H9 (cell line): ENCODE results near the gene NEK4. TPM values are rescaled to one million over a fixed set of nuclear protein-coding genes. Genes with fewer than 3 reads are reported as not detected.
A peak's percentile ranks its signal among the peaks of the same experiment; 100 is the strongest.

ENCODE experiments used
- DNase-seq: peaks from one replicate; pipeline ENCODE4 v3.0.0-alpha.2; 2017
- H2AFZ ChIP-seq: one replicate; pipeline ENCODE4 v1.6.1; 2013; ENCODE audit warnings: mild to moderate bottlenecking, low read length, control low read depth, moderate library complexity
- H2AK5ac ChIP-seq: 2 replicates; pipeline ENCODE4 v1.6.1; 2013; ENCODE audit warnings: low read length, control low read depth, mixed read lengths; ENCODE audit not compliant: insufficient read length
- H2BK120ac ChIP-seq: one replicate; pipeline ENCODE4 v1.6.1; 2013; ENCODE audit warnings: low read depth, mild to moderate bottlenecking, low read length, control low read depth, inconsistent platforms; ENCODE audit not compliant: poor library complexity, severe bottlenecking
- H2BK12ac ChIP-seq: 2 replicates; pipeline ENCODE4 v1.6.1; 2013; ENCODE audit warnings: low read length, control low read depth, mixed read lengths, low read depth; ENCODE audit not compliant: insufficient read length
- H2BK15ac ChIP-seq: 2 replicates; pipeline ENCODE4 v1.6.1; 2013; ENCODE audit warnings: low read depth, low read length, control low read depth
- H2BK20ac ChIP-seq: one replicate; pipeline ENCODE4 v1.6.1; 2013; ENCODE audit warnings: low read depth, mild to moderate bottlenecking, low read length, control low read depth, inconsistent platforms; ENCODE audit not compliant: poor library complexity, severe bottlenecking
- H2BK5ac ChIP-seq: 2 replicates; pipeline ENCODE4 v1.6.1; 2013; ENCODE audit warnings: low read length, control low read depth, mixed read lengths; ENCODE audit not compliant: insufficient read length
- H3K14ac ChIP-seq: 2 replicates; pipeline ENCODE4 v1.6.1; 2013; ENCODE audit warnings: low read length, control low read depth; ENCODE audit not compliant: insufficient read depth
- H3K18ac ChIP-seq: 2 replicates; pipeline ENCODE4 v1.6.1; 2013; ENCODE audit warnings: low read depth, mild to moderate bottlenecking, mixed read lengths, low read length, control low read depth; ENCODE audit not compliant: insufficient read length
- H3K23ac ChIP-seq: 2 replicates; pipeline ENCODE4 v1.6.1; 2013; ENCODE audit warnings: low read length, control low read depth, mixed read lengths, low read depth; ENCODE audit not compliant: insufficient read length
- H3K23me2 ChIP-seq: 2 replicates; pipeline ENCODE4 v1.6.1; 2013; ENCODE audit warnings: low read depth, mild to moderate bottlenecking, mixed read lengths, low read length, control low read depth; ENCODE audit not compliant: insufficient read length, poor library complexity, severe bottlenecking
- H3K27ac ChIP-seq: 2 replicates; pipeline ENCODE4 v1.5.1; 2013; ENCODE audit warnings: low read length, control low read depth, mixed read lengths, low read depth; ENCODE audit not compliant: insufficient read length
- H3K27me3 ChIP-seq: 2 replicates; pipeline ENCODE4 v1.6.1; 2013; ENCODE audit warnings: low read length, control low read depth, inconsistent platforms; ENCODE audit not compliant: insufficient read depth
- H3K4ac ChIP-seq: 2 replicates; pipeline ENCODE4 v1.6.1; 2013; ENCODE audit warnings: low read depth, mild to moderate bottlenecking, control low read depth, inconsistent platforms, low read length, moderate library complexity
- H3K4me1 ChIP-seq: 2 replicates; pipeline ENCODE4 v1.6.1; 2013; ENCODE audit warnings: low read length, control low read depth, inconsistent platforms; ENCODE audit not compliant: insufficient read depth
- H3K4me2 ChIP-seq: 2 replicates; pipeline ENCODE4 v1.6.1; 2013; ENCODE audit warnings: low read length, control low read depth, mixed read lengths; ENCODE audit not compliant: insufficient read length, insufficient read depth
- H3K56ac ChIP-seq: 2 replicates; pipeline ENCODE4 v1.6.1; 2013; ENCODE audit warnings: low read depth, mild to moderate bottlenecking, mixed read lengths, low read length, control low read depth; ENCODE audit not compliant: insufficient read length
- H3K79me1 ChIP-seq: 2 replicates; pipeline ENCODE4 v1.6.1; 2013; ENCODE audit warnings: low read depth, mild to moderate bottlenecking, moderate library complexity, low read length, control low read depth, inconsistent platforms; ENCODE audit not compliant: insufficient read depth, poor library complexity, severe bottlenecking
- H3K79me2 ChIP-seq: 2 replicates; pipeline ENCODE4 v1.6.1; 2013; ENCODE audit warnings: low read length, control low read depth, inconsistent platforms; ENCODE audit not compliant: insufficient read depth
- H3K9ac ChIP-seq: 2 replicates; pipeline ENCODE4 v1.6.1; 2013; ENCODE audit warnings: low read length, control low read depth, mixed read lengths; ENCODE audit not compliant: insufficient read length; ENCODE audit errors: extremely low read depth
- H3K9me3 ChIP-seq: one replicate; pipeline ENCODE4 v1.6.1; 2013; ENCODE audit warnings: low read depth, low read length, inconsistent platforms; ENCODE audit not compliant: control insufficient read depth
- H3T11ph ChIP-seq: one replicate; pipeline ENCODE4 v1.6.1; 2013; ENCODE audit warnings: mild to moderate bottlenecking, low read length, control low read depth, inconsistent platforms
- H4K20me1 ChIP-seq: one replicate; pipeline ENCODE4 v1.6.1; 2013; ENCODE audit not compliant: control insufficient read depth, insufficient read length, insufficient read depth
- H4K5ac ChIP-seq: 2 replicates; pipeline ENCODE4 v1.6.1; 2013; ENCODE audit warnings: low read depth, mild to moderate bottlenecking, mixed read lengths, low read length, control low read depth; ENCODE audit not compliant: insufficient read length
- H4K8ac ChIP-seq: replicated peaks from 2 replicates; pipeline ENCODE4 v1.6.1; 2013; ENCODE audit warnings: low read length, control low read depth, mixed read lengths, low read depth; ENCODE audit not compliant: insufficient read length
- H4K91ac ChIP-seq: 2 replicates; pipeline ENCODE4 v1.6.1; 2013; ENCODE audit warnings: low read depth, mild to moderate bottlenecking, moderate library complexity, mixed read lengths, low read length, control low read depth; ENCODE audit not compliant: insufficient read length
- H3K27ac Mint-ChIP-seq, 3 experiments: 2 replicates in 2 of 3; 3 replicates in 1 of 3; pipeline ENCODE4 v1.8.0; 2020 to 2021; ENCODE audit warnings: mixed read lengths in 3 of 3, mild to moderate bottlenecking in 1 of 3, moderate library complexity in 1 of 3
- H3K27me3 Mint-ChIP-seq: 2 replicates; pipeline ENCODE4 v1.8.0; 2021; ENCODE audit warnings: low read depth, mild to moderate bottlenecking, moderate library complexity, mixed read lengths
- H3K36me3 Mint-ChIP-seq, 3 experiments: 2 replicates in 2 of 3; 3 replicates in 1 of 3; pipeline ENCODE4 v1.8.0; 2020 to 2021; ENCODE audit warnings: low read depth in 3 of 3, mixed read lengths in 3 of 3; ENCODE audit not compliant: insufficient read depth in 1 of 3
- H3K4me1 Mint-ChIP-seq, 2 experiments: 2 replicates each; pipeline ENCODE4 v1.8.0; 2020; ENCODE audit warnings: mixed read lengths in 2 of 2
- H3K4me3 Mint-ChIP-seq, 2 experiments: 2 replicates in 1 of 2; 3 replicates in 1 of 2; pipeline ENCODE4 v1.8.0; 2020 to 2021; ENCODE audit warnings: mild to moderate bottlenecking in 2 of 2, mixed read lengths in 2 of 2, moderate library complexity in 1 of 2
- H3K9me3 Mint-ChIP-seq, 2 experiments: 2 replicates in 1 of 2; 3 replicates in 1 of 2; pipeline ENCODE4 v1.8.0; 2020; ENCODE audit warnings: mild to moderate bottlenecking in 2 of 2, mixed read lengths in 2 of 2, moderate library complexity in 1 of 2
- CTCF ChIP-seq: fragments of 200-600 bp; sonication (generic); conservative IDR thresholded peaks from 3 replicates; pipeline ENCODE4 v1.8.0; 2021; ENCODE audit warnings: antibody characterized with exemption, mild to moderate bottlenecking
- WGBS: extraction: QIAGEN DNeasy Blood & Tissue Kit; methylation state at CpG from one replicate; pipeline ENCODE4 v1.1.7; 2013; ENCODE audit warnings: missing lambda C conversion rate, low lambda C conversion rate, mixed read lengths; ENCODE audit not compliant: insufficient read length; ENCODE audit errors: extremely low coverage; 5-methylcytosine and 5-hydroxymethylcytosine counted together
- total RNA-seq: library from RNA; stranded (reverse); gene quantifications from 2 replicates; pipeline ENCODE4 v1.2.1, GENCODE V29; 2021

Gene NEK4
- total RNA-seq, 1 experiment from 2014 or later, result 36.0 TPM

GRCh38 chr3:52771702-52772101, 962 bp upstream of the NEK4 start:
- H3K9ac ChIP-seq, result no peak overlapping the region
- no peaks in the 10 kb centered on the region; the same call in 1 of the 2 replicates for H3K79me2 ChIP-seq
- H3K4me1 ChIP-seq, result no peaks in the 10 kb centered on the region
- no peak overlapping the region for H2AFZ ChIP-seq
- H2BK20ac ChIP-seq, result no peak overlapping the region
- Mint-ChIP-seq H3K4me3 (peak overlapping the region; percentile 82 to 92), H3K27ac (no peak overlapping the region), H3K27me3 (peaks cover 9% of the 10 kb centered on the region; the same call in 1 of the 2 replicates), H3K9me3 (no peaks in the 10 kb centered on the region), H3K36me3 (peaks cover 0 to 18% (median 11%) of the 10 kb centered on the region in 3 experiments; a peak in 6 of 7 replicates), H3K4me1 (peaks cover 9 to 16% of the 10 kb centered on the region in 2 experiments)
- H3K14ac ChIP-seq, result no peak overlapping the region
- H3K79me1 ChIP-seq, result no peaks in the 10 kb centered on the region
- no peaks in the 10 kb centered on the region for H3K27me3 ChIP-seq
- H2BK5ac ChIP-seq, result no peak overlapping the region
- peak overlapping the region; percentile 71 for H3K4me2 ChIP-seq
- H4K5ac ChIP-seq, result peak overlapping the region; percentile 58
- no peak for DNase-seq
- no peak overlapping the region for H3K56ac ChIP-seq
- H2BK12ac ChIP-seq, result no peak overlapping the region
- no peak overlapping the region for H4K91ac ChIP-seq
- no peak overlapping the region for H2BK15ac ChIP-seq
- H3K23me2 ChIP-seq, result peaks cover 6% of the 10 kb centered on the region
- H3K23ac ChIP-seq, result no peak overlapping the region
- H3K9me3 ChIP-seq, result no peaks in the 10 kb centered on the region
- no peak overlapping the region for H3T11ph ChIP-seq
- H3K27ac ChIP-seq, result no peak overlapping the region
- no peak overlapping the region for H2BK120ac ChIP-seq
- H3K18ac ChIP-seq, result no peak overlapping the region
- H2AK5ac ChIP-seq, result no peak overlapping the region
- TF ChIP-seq CTCF, result no peak
- no peak overlapping the region for H3K4ac ChIP-seq
- H4K8ac ChIP-seq, result no peak overlapping the region
- no CpG with 5 or more reads among the region's 10 CpGs for WGBS
- H4K20me1 ChIP-seq, result no peaks in the 10 kb centered on the region
